GM12874 (cell line): ENCODE data around the gene TMEM170A.

Experiments
- CTCF ChIP-seq: IDR thresholded peaks from 2 replicates; pipeline ENCODE4 v1.5.1; 2011; ENCODE audit warnings: low read depth, mild to moderate bottlenecking, control low read depth, low read length, moderate library complexity; ENCODE audit not compliant: insufficient read depth

The TMEM170A gene

DNA sequence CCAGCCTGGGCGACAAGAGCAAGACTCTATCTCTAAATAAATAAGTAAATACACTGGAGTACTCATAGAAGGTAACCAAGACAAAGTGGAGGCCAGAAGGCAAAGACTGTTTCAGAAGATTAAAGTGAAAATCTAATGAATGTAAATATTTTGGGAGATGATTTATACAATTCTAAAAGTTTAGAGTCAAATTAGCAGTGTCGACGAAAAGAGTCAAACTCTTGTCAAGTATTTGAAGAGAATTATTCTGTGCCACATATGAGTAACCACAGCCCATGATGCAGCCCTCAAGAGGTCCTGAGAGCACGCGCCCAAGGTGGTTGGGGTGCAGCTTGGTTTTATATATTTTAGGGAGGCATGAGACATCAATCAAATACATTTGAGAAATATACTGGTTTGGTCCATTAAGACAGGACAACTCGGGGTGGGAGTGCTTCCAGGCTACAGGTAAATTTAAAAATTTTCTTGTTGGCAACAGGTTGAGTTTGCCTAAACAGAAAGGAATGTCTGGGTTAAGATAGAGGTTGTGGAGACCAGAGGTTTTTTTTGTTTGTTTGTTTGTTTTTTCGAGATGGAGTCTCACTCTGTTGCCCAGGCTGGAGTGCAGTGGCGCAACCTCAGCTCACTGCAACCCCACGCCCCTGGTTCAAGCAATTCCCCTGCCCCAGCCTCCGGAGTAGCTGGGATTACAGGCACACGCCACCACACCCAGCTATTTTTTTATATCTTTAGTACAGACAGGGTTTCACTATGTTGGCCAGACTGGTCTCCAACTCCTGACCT is 34.7 kb downstream of the TMEM170A start:
- TF ChIP-seq CTCF: no peak

DNA sequence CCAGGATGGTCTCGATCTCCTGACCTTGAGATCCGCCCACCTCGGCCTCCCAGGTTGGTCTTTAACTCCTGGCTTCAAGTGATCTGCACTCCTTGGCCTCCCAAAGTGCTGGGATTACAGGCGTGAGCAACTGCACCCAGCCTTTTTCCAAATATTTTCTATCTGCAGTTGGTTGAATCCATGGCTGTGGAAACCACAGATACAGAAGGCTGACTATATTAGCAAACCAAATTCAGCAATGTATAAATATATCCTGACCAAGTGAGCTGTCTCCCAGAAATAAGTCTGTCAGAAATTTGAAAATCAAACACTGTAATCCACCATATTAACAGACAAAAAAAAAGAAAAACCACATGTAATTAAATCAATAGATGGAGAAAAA is 40.8 kb downstream of the TMEM170A start:
- TF ChIP-seq CTCF: no peak

DNA sequence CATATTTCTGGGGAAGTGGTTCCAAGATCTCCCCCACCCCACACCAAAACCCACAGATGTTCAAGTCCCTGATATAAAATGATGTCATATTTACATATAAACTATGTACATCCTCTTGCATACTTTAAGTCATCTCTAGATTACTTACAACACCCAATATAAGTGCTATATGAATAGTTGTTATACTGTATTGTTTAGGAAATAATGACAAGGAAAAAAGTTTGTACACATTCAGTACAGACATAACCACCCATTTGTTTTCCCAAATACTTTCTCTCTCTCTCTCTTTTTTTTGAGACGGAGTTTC is 42.7 kb downstream of the TMEM170A start:
- TF ChIP-seq CTCF: no peak

- no peak for TF ChIP-seq CTCF
Measured at GRCh38 chr16:75420987-75421819, 43.3 kb downstream of the TMEM170A start.

DNA sequence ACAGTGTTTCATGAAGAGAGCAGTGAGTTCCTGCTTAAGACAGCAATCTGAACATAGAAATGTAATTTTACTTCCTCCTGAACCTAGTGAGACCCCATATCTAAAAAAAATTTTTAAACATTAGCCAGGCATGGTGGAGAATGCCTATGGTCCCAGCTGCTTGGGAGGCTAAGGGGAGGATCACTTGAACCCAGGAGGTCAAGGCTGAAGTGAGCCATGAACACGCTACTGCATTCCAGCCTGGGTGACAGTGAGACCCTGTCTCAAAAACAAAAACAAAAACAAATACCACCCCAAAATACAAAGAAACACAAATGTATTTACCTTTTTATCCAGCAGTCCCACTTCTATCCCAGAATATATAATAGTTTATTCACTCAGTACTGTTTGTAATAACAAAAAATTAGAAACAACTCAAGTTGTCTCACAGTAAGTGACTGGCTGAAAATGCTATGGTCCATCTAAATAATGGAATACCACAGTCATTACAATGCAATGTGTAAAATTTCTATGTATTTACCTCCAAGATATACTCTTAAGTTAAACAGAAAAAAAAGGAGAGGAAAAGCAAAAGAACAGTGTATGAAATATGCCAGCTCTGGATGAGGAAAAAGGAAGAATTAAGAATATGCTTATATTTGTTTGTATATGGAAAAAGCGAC is 47.5 kb downstream of the TMEM170A start:
- TF ChIP-seq CTCF: no peak

GRCh38 chr16:75415169-75415905 is 49.2 kb downstream of the TMEM170A start:
- no peak for TF ChIP-seq CTCF

DNA sequence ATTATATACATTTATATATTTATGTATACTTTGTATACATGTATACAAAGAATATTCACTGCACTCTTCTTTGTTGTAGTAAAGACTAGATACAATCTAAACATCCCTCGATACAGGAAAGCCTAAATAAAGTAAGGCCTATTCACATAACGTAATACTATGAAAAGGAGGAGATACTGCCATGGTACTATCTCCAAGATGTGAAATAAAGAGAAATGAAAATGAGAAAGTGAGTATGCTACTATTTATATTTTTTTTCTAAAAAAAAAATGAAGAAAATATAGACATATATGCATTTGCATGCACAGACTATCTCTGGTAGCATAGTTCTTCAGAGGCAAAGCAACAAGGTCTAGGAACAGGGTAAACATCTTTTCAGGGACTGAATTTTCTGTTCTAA is 50.5 kb downstream of the TMEM170A start:
- no peak for TF ChIP-seq CTCF
